Left renal pelvis (tissue), 4 donors: ENCODE results near the gene GRID1. TPM values are rescaled to one million over a fixed set of nuclear protein-coding genes. Genes with fewer than 3 reads are reported as not detected.

Experiments
- DNase-seq, 4 donors: peaks; one replicate each; pipeline ENCODE4 v3.0.0-alpha.2; 2013; ENCODE audit warnings: low read depth in 4 of 4, low spot score in 3 of 4
- polyA plus RNA-seq, 4 donors: library from polyadenylated mRNA; unstranded; fragments of 120-200 nt; gene quantifications; one replicate each; pipeline ENCODE4 v1.2.1, GENCODE V29; 2013; ENCODE audit not compliant: insufficient read length in 4 of 4

GRID1 gene
- polyA plus RNA-seq, 4 donors, result 1.6 to 5.4 (median 1.9) TPM

DNA sequence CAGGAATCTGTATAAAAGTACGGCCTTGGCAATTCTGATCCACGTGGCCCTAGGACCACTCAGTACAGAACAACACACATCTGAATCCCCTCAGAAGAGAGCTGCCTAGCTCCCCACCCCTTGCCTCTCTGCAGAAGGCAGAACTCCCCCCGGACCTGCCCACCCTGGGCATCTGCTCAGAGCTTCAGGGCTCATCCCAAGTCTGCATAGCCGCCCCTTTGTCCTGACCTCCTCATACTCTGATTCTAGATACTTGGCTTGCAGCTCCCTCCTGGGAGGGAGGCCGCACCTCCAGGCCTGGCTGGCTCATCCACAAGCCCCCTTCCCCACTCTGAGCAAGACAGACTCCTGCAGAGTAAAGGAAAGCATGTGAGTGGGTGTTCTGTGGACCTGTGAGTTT, 49.6 kb downstream of the GRID1 start:
- no peak for DNase-seq

DNA sequence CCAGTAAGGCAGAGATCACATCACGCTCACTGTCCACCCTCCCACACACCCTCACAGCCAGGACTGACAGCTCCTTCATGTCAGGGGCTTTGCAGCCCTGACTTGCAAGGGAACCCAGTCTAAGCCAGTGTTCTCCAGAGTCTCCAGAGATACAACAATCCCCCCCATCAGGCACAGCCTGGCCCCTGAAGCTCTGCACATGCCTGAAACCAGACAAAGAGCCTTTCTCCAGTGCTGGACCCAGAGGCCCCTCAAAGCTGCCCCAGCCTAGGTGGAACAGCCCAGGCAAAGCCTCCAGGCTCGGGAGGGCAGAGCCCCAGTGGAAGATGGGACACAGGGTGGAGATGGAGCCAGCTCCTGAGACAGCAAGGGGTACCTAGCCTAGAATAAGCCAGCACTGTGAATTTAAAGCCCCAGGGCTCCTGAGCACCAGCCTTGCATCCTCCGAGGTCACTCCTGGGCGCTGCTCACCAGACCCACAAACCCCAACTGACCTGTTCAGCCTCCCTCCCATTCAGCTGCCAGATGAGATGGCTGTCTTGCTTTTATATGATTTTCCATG, 50.2 kb downstream of the GRID1 start:
- no peak for DNase-seq

DNA sequence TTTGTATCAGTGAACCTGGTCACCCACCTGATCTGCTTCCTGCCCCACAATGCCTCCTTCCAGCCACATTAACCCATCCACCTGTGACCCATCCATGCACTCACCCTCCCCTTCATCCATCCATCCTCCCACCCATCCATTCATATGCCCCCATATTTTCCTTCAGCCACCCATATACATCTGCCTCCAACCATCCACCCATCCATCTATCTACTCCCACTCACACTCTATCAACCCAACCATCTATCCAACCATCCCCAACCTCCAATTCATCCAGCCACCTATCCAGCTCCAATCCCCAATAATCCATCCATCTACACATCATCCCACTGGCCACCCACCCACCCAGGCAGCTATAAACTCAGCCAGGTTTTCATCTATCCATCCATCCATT, 51.0 kb downstream of the GRID1 start:
- no peak for DNase-seq

DNA sequence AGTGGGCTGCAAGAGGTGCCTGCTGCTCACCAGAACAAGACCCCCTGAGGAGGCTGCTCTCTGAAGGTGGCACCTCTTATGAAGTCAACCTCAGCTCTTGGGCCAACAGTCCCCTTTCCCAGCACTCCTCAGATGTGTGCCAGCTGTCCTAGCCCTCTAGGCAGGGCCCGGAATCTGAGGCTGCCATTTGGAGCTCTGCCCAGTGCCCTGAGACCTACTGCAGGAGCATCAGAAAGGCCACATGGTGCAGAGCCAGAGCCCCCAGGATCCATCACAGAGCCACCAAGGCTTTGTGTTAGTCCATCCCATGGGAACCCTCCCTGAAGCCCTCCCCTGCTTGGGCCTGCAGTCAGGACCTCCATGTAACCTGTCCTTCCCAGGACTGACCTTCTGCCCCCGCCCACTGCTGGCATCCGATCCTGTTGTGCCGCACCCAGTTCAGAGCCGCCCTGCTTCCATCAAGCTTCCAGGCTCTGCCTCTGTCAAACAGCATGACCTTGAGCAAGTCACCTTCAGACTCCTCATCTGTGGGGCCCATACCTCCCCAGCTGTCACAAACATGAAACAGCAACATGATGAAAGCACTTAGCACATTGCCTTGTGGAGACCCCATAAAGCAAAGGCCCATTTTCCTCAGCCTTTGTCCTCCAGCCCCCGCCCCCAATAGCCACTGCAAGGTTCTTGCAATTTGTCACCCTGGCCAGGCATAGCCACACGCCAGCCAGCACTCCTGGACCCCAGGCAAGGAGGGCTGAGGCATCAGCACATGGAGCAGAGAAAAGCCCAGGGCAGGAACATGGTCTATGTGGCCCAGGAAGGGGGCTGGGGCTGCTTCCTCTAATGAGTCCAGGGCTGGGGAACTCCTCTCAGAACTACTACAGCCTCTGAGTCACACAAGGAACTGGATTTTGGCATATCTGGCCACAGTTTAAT, 51.7 kb downstream of the GRID1 start:
- no peak for DNase-seq

DNA sequence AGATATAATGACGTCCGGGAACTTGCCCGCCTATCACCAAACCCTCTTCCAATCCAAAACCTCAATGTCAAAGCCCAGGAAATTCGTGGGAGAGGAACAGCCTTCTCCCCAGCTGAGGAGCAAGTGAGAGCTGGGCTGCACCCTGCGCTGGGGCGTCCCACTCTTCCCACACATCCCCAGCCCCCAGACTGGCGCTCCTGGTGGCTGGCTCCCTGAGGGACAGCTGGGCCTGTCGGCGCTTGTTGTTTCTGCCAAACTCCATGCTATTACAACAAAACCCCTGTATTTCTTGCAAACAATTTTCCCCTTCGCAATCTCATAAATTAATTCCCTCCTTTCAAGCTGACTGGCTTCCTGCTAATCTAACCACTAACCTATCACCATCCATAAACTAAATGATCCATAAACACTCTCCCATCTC, 53.0 kb downstream of the GRID1 start:
- no peak for DNase-seq

DNA sequence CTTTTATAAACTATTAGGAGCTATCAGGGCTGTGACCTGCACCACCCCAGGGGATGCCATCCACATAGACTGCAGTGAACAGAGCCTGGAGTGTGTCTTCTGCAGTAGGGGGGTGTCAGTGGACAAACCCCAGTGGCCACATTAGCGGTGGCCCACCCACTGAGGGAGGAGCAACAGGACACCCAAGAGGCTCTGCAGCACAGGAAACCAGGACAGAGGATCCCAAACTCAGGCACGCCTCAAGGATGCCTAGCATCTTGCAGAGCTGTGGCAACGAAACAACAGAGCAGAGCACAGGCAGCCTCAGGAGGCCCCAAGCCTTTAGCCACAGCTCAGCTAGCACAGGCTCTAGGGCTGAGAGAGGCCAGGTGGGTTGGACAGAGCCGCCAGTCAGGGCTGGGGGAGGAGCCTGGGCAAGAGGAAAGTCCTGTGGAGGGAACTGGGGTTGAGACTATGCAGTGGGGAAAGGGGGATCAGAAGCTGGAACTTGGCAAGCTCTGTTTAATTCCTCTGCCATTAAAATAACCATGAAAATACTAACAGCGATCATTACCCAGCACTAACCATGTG, 53.8 kb downstream of the GRID1 start:
- DNase-seq, result no peak

DNA sequence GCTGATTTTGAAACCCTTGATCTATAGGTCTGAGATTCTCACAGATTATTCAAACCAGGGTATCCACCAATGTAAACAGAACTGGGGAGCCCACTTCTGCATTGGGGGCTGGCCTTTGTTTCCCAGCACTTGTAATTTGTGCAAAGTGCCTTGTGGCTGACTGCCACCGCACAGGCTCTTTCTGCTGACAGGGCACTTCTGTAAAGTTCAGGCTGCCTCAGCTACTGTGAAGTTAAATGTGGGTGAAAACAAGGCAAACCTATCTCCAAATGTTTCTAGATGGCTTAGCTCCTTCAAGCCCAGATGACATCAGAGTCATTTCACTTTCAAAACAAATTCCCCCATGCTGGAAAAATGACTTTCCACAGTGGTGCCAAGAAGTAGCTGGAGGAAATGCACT, 54.7 kb downstream of the GRID1 start:
- no peak for DNase-seq

DNA sequence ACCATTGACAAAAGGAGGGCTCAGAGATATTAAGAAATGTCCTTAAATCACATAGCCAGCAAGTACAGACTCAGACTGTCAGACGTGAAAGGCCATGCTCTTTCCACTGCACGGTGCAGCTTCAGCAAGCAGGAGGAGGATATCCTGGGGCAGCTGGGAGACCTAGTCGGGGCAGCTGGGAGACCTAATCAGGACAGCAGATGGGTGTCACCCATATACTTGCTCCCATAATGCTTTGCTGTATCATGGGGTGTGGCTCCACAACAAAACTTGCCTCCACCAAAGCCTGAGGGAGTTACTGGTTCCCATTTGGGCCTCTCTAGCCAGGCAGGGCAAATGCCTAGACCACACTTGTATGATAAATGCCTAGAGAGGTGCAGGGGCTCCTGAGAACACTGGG, 55.4 kb downstream of the GRID1 start:
- no peak for DNase-seq

DNA sequence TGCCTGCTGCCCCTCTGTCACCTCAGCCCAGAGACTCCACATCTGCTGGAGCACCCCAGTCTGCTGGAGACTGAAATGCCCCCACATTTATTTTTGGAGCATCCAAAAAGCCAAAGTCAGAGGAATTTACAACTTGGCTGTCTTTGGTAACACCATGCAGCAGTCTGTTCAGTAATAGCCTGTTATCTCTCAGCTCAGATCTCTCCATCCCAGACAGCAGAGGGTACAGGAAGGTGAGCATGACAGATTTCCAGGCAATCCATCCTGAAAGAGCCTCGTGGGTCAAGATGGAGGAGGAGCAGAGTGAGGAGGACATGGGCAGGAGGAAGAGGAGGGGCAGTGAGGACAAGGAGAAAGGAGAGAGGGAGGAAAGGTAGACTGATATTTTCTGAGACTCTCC, 55.9 kb downstream of the GRID1 start:
- DNase-seq, result no peak

DNA sequence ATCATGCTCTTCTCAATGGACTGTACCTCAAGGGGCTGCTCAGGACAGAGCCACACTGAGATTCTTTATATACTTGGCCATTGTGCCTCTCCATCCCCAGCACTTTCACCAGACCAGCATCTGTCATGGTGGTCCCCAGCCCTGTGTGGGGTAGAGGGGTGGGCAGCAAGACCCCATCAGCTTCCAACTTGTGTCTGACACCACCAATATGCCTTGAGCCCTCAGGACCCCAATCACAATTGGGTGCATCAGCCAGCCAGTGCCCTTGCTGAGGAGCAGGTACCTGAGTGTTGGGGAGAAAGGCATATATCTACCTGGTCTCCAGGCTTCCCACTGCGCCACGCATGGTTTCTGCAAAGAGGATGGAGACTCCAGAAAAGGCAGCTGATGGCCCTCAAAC, 56.3 kb downstream of the GRID1 start:
- DNase-seq, result no peak

DNA sequence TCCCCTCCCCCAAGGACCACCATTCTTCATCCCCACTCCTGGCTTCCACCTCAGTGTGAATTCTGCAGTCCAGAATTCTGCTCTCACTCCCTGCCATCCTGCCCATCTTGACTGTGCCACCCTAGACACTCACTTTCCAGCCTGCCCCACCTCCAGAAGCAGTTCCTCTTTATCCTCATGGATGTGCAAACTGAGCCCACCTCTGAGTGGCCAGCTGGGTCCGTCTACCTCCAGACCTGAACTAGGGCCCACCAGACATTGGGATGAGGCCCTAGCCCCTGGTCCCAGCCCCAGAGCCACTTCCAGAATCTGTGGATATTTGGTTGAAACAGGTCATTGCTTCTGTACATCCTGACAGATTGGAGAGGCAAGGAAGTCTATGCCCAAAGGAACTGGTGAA, 58.5 kb downstream of the GRID1 start:
- DNase-seq, result no peak

DNA sequence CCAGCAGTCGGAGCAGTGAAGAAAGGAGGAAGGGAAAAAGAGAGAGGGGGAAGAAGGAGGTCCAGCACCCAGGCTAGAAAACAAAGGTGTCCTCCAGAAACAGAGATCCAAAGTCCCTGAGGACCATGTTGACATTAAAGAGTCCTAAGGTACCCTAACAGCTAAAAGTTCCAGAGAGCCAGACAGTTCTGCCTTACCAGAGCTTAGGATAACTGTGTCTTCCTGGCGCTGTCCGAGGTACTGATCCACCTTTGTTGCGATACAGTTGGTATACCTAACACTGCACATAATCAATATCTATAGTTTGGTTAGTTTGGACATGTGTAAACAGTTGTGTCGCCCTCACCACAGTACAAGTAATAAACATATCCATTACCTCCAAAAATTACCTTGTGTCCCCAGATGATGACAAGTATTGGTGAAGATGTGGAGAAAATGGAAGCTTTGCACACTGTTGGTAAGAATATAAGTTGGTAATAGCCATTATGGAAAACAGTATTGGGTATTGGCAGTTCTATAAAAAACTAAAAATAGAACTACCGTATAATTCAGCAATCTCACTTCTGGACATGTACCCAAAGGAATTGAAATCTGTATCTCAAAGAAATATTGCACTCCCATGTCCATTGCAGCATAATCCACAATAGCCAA, 59.8 kb downstream of the GRID1 start:
- DNase-seq, result peak in 2 of 4 donors; percentile 8 to 11

DNA sequence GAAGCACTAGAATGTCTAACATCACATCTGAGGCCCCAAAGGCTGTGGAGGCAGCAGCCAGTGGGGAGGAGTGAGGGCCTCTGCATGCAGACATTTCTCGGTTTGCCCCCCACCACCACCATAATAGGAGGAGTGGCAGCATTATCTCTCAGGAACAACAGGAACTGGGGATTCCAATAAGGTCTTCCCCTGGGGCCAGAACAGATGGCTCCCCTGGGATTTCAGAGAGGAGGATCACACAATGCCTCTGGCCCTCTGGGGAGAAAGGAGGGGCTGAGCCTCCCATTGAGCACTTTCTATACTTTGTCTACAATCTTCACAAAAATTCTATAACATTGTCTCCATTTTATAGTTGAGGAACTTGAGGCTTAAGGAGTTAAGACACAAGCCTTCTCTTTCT, 61.1 kb downstream of the GRID1 start:
- DNase-seq, result no peak

DNA sequence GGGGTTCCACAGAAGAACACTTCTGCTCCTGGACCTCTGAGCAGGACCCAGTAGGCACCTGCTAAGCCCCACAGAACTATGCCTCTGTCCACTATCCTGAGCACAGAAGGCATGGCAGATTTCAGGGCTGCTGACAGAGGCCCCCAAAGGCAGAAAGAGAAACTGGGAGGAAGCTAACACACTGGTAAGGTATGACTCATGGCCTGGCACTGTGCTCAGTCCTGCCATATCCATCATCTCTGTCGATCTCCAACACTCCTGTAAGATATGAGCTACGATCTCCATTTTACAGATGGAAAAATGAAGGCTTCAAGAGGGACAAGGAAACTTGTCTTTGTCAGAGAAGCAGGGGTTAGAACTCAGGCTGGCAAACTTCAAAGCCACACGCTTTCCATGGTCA, 62.2 kb downstream of the GRID1 start:
- no peak for DNase-seq

DNA sequence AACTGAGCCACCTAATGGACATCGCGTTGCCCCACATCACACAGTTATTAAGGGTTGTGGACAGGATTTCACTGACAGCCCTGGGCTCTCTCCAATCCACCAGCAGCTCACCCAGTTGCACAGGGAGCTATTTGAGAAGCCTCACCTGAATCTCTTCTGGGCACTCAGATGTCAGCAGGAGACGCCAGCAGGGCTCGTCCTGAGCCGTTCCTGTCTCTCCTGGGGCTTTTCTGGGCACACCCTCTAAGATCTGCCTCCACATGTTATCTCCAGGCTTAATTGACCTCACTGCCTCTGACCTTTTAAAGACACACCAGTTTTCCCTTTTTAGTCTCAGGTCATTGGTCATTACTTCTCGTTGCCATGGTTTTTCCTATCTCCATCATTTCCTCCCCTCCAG, 63.0 kb downstream of the GRID1 start:
- DNase-seq, result no peak

DNA sequence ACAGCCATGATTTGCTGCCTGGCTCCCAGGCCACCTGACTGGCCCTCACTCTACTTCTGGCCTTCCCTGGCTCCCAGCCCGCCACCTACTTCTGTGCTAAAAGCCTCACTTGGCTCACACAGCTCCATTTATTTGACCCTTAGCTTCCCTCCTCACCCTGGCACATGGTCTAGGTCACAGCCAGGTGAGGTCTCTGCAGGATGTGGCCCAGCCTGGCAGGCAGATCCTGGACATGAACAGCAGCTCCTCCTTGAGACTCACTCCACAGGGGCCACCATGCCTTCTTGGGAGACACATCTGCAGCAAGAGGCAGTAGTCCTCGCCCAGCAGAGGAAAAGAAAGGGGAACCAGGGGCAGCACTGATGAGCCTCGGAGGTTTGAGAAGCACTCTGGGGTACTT, 64.6 kb downstream of the GRID1 start:
- no peak for DNase-seq

DNA sequence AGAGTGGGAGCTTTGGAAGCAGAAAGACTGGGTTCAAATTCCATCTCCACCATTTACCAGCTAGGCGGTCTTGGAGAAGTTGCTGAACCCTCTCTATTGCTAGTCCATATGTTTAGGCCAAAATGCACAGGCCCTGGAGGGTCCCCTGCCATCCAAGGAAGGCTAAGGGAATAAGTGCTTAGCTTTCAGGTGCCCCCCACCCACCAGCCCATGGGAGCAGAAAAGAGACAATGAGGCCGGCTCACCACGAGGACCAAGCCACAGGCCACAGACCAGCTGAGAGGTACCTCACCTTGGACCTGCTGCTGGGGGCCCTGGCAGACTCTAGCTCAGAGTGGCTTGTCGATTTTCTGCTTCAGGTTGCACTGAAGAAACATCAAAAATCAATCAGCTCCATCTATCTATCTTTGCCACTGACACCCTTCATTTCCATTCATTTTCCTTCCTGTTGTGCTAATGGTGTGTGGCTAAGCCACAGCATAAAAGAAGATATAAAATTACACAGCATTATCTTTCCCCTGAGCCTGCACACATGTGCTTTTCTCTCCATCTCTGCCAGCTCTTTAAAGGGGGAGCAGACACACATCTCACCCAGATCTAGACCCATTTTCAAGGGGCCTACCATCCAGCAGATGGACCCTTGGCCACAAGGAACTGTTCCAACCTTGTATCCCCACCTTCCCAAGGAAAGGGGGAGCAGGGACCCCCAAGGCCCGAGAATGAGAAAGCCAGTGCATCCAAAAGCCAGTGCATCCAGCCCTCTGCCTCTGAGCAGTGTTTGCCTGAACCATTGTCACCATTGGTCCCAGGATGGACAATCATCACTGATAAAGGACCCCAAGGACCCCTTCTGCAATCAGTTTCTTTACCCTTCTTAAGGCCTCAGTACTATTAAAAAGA, 65.4 kb downstream of the GRID1 start:
- no peak for DNase-seq

DNA sequence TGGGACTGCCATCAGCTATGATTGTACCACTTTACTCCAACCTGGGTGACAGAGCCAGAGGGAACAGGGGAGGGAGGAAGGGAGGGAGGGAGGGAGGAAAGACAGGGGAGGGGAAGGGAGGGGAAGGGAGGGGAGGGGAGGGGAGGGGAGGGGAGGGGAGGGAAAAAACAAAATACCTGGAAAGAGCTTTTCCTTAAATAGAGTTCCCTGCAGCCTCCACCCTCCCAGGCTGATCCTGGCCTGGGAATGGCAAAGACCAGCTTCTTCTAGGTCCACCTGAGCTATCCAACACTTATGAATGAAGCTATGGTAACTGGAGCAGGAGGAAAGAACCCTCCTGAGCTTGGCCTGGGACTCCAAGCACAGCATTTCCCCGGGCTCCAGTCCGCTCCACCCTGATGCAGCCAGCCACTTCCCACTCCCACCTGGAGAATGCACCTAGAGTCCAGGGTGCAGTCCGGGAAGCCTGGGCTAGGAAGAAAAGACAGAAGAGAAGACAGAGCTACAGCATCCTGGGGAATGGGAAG, 66.1 kb downstream of the GRID1 start:
- DNase-seq, result no peak

DNA sequence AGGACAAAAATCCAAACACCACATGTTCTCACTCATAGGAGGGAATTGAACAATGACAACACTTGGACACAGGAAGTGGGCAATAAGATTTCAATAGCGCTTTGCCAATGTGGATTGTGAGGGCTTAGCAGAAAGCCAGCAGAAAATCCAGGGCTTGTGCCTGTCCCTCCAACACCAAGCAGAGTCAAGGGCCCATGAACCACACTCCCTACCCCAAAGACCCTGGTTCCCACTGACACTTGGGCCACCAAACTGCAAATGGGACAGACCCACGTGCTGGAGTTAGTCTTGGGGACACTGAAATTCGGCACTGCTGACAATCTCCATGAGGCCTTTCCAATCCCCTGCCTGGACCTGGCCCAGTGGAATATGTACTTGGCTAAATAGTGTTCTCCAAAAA, 67.0 kb downstream of the GRID1 start:
- DNase-seq, result no peak

DNA sequence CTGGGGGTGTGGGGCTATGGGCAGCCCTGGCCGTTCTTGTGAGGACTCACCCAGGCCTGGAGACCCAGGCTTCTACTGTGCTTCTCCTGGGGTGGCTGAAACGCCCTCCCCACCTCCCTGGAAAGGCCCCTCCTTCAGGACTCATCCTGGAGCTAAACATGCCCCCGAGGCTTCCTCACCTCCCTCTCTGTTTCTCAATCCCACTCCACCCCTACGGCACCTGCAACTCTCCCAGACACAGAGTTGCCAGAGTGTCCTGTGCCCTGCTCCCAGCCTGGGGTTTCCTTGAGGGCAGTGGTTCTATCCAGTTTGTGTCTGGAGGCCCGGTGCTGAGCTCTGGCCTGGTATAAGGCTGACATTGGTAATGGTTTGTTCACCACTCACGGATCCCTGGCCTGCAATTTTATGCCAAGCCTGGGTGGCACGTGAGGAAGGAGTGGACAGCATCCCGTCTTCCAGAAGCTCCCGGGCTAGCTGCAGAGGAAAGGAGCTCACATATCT, 68.0 kb downstream of the GRID1 start:
- no peak for DNase-seq
